H7 (cell line): ENCODE measurements around the gene HTR2A. TPM values are rescaled to one million over a fixed set of nuclear protein-coding genes. Genes with fewer than 3 reads are reported as not detected.

Experiments
- DNase-seq: peaks from one replicate; pipeline ENCODE4 v3.0.0; 2012
- H3K27me3 ChIP-seq: 2 replicates; pipeline ENCODE4 v1.6.0; 2011; ENCODE audit warnings: mild to moderate bottlenecking, low read length; ENCODE audit not compliant: control insufficient read depth, insufficient read depth
- H3K36me3 ChIP-seq: replicated peaks from 2 replicates; pipeline ENCODE4 v1.5.1; 2011; ENCODE audit warnings: low read length; ENCODE audit not compliant: control insufficient read depth, insufficient read depth
- H3K4me3 ChIP-seq: 2 replicates; pipeline ENCODE4 v1.5.1; 2011; ENCODE audit warnings: low read depth, mild to moderate bottlenecking, control low read depth, low read length, moderate library complexity; ENCODE audit not compliant: insufficient read depth
- total RNA-seq: library from RNA; depleted of rRNA; stranded (reverse); fragments of >200 nt; shearing (Covaris generic); gene quantifications from 2 replicates; pipeline ENCODE4 v1.2.3, GENCODE V29; 2014

Gene HTR2A
- total RNA-seq, 1 experiment from 2014 or later = not detected

DNA sequence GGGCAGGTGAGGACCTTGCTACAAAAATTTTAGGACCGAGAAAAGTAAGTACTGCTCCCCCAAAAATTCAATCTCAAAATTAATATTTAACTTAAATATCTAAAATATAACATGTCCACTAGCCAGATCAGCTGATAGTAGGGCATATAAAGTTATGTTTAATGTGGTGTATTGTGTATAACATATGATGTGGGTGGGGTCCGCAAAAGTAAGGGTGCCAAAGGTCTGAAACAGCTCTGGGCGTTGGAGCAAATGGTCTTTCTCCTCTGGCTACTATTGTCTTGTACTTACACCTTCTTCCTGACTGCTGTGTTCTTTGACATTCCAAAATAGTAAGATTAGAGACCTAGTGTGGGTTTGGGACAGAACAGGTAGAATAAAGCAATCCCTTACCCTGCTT lies 41.2 kb downstream of the HTR2A start:
- no peaks in the 10 kb centered on the region; the same call in 1 of the 2 replicates for H3K27me3 ChIP-seq
- no peaks in the 10 kb centered on the region for H3K36me3 ChIP-seq
- no peak for DNase-seq
- no peak overlapping the region for H3K4me3 ChIP-seq

- Histone ChIP-seq H3K4me3 (no peak overlapping the region), H3K27me3 (no peaks in the 10 kb centered on the region; the same call in 1 of the 2 replicates), H3K36me3 (no peaks in the 10 kb centered on the region)
- no peak for DNase-seq
These were observed 41.7 kb downstream of the HTR2A start for GRCh38 chr13:46855166-46855565.

DNA sequence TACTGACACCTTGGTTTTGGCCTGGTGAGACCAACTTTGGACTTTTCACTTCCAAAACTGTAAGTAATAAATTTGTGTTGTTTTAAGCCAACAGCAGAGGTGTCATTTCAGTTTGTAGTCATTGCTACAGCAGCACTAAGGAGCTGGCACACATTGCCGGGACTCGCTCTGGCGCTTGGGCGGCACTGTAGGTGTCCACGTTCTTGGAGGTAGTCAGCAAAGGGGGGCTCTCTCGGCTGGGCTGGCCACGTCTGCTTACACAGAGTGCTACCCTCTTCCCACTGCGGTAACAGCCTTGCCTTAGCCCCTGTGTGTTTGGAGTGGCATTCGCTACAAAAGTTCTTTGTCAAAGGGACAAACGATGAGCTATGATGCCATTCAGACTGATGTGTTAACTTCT lies 44.7 kb downstream of the HTR2A start:
- DNase-seq = no peak
- no peak overlapping the region for H3K4me3 ChIP-seq
- no peaks in the 10 kb centered on the region for H3K27me3 ChIP-seq

GRCh38 chr13:46850214-46850613 lies 46.6 kb downstream of the HTR2A start:
- DNase-seq = no peak
- H3K36me3 ChIP-seq = no peaks in the 10 kb centered on the region
- H3K4me3 ChIP-seq = no peak overlapping the region

More for the DNA sequence above, 44.7 kb downstream of the HTR2A start:
- H3K36me3 ChIP-seq = no peaks in the 10 kb centered on the region

DNA sequence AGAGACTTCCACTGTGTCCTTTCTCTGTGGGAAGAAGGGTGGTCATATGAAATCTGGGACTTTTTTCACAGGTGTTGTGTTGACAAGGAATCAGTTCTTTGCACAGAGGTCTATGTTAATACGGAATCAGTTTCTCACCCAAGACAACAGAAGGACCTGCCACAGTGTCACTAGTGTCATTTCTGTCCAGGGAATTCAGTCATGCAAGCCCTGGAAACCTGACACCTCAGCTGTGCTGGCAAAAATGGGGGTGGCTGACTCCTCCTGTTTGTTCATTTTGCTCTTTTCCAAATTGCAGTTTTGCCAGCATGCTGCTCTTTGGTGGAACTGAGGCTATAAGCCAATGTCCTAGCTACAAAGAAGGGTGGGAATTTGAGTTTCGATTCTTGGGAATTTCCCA lies 50.1 kb downstream of the HTR2A start:
- Histone ChIP-seq H3K36me3 (no peaks in the 10 kb centered on the region), H3K27me3 (no peaks in the 10 kb centered on the region), H3K4me3 (no peak overlapping the region)
- DNase-seq = no peak

More at GRCh38 chr13:46850214-46850613, 46.6 kb downstream of the HTR2A start:
- no peaks in the 10 kb centered on the region for H3K27me3 ChIP-seq

DNA sequence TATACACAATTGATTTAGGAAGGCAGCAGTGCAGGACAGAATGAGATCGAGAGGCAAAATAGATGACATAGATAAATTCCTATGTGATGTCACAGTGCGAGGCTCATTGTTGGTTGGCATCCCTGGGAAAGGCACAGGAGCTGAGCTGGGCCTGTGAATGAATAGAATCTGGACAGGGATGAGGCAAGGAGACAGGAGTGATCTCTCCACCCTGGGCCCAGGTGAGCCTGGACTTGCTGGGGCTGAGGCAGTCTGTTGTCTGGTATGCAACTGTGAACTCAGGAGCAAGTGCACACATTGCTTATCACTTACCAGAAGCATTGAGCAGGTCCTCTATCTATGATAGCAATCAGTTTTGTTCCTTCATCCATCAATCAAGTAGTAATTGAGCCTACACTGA lies 51.7 kb downstream of the HTR2A start:
- DNase-seq = no peak
- Histone ChIP-seq H3K27me3 (no peaks in the 10 kb centered on the region), H3K4me3 (no peak overlapping the region), H3K36me3 (no peaks in the 10 kb centered on the region)

DNA sequence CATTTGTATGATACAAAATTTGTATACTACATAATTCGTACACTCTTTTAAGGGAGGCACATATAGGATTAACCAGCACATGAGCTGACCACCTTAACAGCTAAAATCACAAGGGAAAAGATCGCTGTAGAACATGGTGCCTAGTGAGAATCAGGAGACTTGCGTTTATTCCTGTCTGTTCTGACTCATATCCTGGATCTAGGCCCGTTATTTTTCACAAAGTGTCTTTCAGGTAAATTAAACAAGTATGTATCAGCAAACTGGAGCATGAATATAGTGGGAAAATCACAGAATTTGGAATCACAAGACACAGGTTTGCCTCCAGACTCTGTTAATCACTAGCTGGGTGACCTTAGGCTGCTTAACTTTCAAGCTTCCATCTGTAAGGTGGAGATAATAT lies 52.4 kb downstream of the HTR2A start:
- Histone ChIP-seq H3K4me3 (no peak overlapping the region), H3K36me3 (no peaks in the 10 kb centered on the region), H3K27me3 (no peaks in the 10 kb centered on the region)
- DNase-seq = no peak

DNA sequence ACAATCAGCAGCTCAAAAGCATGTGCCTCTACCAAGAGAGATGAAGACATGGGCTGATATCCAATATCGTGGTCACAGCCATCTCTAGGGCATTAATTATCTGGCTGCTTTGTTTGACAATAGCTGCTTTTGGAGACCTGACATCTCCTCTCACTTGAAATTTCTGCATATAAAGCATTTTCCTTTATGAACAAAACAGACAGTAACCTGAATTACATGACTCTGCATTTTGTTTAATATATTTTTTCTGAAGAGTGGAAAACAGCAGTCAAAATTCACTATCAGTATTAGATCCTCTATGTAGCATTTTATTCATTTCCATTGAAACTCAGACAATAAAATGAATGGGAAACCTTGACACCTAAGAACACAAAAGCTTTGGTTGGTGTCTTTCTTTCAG lies 57.5 kb downstream of the HTR2A start:
- DNase-seq = no peak
- no peaks in the 10 kb centered on the region for H3K27me3 ChIP-seq
- H3K36me3 ChIP-seq = no peaks in the 10 kb centered on the region
- no peak overlapping the region for H3K4me3 ChIP-seq

- Histone ChIP-seq H3K27me3 (no peaks in the 10 kb centered on the region), H3K36me3 (no peaks in the 10 kb centered on the region), H3K4me3 (no peak overlapping the region)
- DNase-seq = no peak
These were observed 62.2 kb downstream of the HTR2A start for GRCh38 chr13:46834657-46835056.

- Histone ChIP-seq H3K4me3 (no peak overlapping the region), H3K27me3 (no peaks in the 10 kb centered on the region), H3K36me3 (no peaks in the 10 kb centered on the region)
- DNase-seq = no peak
These were observed 65.2 kb downstream of the HTR2A start for GRCh38 chr13:46831588-46832194.

DNA sequence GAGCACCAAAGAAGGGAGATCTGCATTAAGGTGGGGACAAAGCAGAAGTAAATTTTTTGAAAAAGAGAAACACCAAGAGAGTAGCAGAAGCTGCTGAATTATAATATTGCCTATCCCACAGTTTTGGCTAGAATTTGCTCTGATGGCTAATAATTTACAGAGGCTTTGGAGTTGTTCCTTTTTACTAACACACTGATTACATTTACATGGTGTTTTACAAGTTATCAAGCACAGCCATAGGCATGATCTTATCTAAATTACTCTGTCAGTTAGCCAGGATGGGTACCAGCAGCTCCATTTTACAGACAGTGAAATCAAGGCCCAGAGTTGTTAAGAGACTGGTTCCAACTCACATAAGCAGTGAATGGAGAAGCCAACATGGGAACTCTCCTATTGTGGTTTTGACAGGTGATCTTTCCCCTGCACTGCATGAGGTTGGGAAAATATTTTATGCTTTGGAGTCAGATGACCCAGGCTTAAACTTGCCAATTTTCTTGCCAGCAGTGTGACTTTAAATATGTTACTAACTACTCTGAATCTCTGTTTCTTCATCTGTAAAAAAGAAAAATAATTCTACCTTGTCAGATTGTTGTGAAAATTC lies 66.3 kb downstream of the HTR2A start:
- no peak for DNase-seq
- no peaks in the 10 kb centered on the region for H3K27me3 ChIP-seq
- H3K36me3 ChIP-seq = no peaks in the 10 kb centered on the region
- no peak overlapping the region for H3K4me3 ChIP-seq

DNA sequence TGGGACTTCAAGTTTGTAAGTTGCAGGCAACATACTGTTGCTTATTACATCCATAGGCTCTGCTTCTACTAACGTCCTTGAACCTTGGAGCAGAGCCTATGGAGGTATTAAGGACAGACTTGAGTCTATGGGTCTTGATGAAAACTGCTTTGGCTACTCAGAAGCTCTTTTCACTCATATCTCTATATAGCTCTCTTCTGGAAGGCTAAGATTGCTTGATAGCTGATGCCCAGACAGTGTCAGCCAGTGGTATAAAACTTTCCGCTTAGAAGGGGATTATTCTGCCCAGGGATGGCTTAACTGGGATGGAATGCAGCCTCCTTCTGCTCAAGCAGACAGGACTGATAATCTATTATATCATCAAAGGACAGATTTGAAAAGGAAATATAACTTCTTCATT lies 74.3 kb downstream of the HTR2A start:
- DNase-seq = no peak
- H3K36me3 ChIP-seq = no peaks in the 10 kb centered on the region
- no peaks in the 10 kb centered on the region for H3K27me3 ChIP-seq
- H3K4me3 ChIP-seq = no peak overlapping the region

- H3K4me3 ChIP-seq = no peak overlapping the region
- no peaks in the 10 kb centered on the region for H3K36me3 ChIP-seq
- no peak for DNase-seq
- H3K27me3 ChIP-seq = no peaks in the 10 kb centered on the region
These were observed 78.9 kb downstream of the HTR2A start for GRCh38 chr13:46817838-46818476.

DNA sequence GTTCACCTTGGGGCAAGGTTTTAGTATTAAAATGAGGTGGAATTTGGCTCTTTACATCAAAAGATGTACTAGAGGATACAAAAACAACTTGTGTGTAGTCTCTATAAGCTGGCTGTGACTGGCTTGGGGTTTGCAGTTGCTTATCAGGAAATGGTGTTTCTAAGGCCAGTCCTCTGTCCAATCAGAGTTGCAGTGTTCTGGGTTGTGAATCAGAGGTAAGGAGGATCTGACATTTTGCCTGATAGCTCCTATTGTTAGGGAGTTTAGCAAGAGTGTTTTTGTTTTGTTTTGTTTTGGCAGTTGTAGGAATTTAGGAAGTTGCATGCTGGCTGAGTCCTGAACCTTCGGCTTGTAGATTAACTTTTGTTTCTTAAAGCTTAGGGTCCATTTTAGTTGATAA lies 79.8 kb downstream of the HTR2A start:
- no peak for DNase-seq
- Histone ChIP-seq H3K36me3 (no peaks in the 10 kb centered on the region), H3K27me3 (no peaks in the 10 kb centered on the region), H3K4me3 (no peak overlapping the region)

GRCh38 chr13:46816371-46816770 lies 80.5 kb downstream of the HTR2A start:
- H3K27me3 ChIP-seq = no peaks in the 10 kb centered on the region
- DNase-seq = no peak

More at GRCh38 chr13:46816371-46816770, 80.5 kb downstream of the HTR2A start:
- Histone ChIP-seq H3K4me3 (no peak overlapping the region), H3K36me3 (no peaks in the 10 kb centered on the region)
